SJCRH30 (cell line): ENCODE results near the gene KHDRBS1. TPM values are rescaled to one million over a fixed set of nuclear protein-coding genes. Genes with fewer than 3 reads are reported as not detected.

Experiments used
- DNase-seq, 2 experiments: peaks; one replicate each; pipeline ENCODE4 v3.0.0-alpha.2; 2015 to 2020
- H3K27ac ChIP-seq: fragments of 250-450 bp; sonication (Bioruptor Pico); 2 replicates; pipeline ENCODE4 v1.5.1; 2020; ENCODE audit warnings: mild to moderate bottlenecking, moderate library complexity
- H3K27me3 ChIP-seq: fragments of 250-450 bp; sonication (Bioruptor Pico); 2 replicates; pipeline ENCODE4 v1.5.1; 2020; ENCODE audit warnings: mild to moderate bottlenecking, moderate library complexity
- H3K36me3 ChIP-seq: fragments of 250-450 bp; sonication (Bioruptor Pico); 2 replicates; pipeline ENCODE4 v1.5.1; 2020; ENCODE audit warnings: mild to moderate bottlenecking, moderate library complexity
- H3K4me1 ChIP-seq: fragments of 250-450 bp; sonication (Bioruptor Pico); 2 replicates; pipeline ENCODE4 v1.5.1; 2020; ENCODE audit warnings: mild to moderate bottlenecking, moderate library complexity
- H3K4me3 ChIP-seq: fragments of 250-450 bp; sonication (Bioruptor Pico); 2 replicates; pipeline ENCODE4 v1.5.1; 2020; ENCODE audit warnings: mild to moderate bottlenecking, moderate library complexity
- H3K9me3 ChIP-seq: fragments of 250-450 bp; sonication (Bioruptor Pico); replicated peaks from 2 replicates; pipeline ENCODE4 v1.5.1; 2020; ENCODE audit warnings: mild to moderate bottlenecking, moderate library complexity
- total RNA-seq: library from RNA; depleted of rRNA; stranded (reverse); fragments of >200 nt; shearing (Covaris generic); gene quantifications from 2 replicates; pipeline ENCODE4 v1.2.3, GENCODE V29; 2014; rRNA removed

KHDRBS1 gene
- total RNA-seq, result 128 and 138 TPM in 2 replicates

GRCh38 chr1:32013386-32014198 is at the start of gene KHDRBS1:
KHDRBS1 (plus strand) TSS chr1:32013868; CDS start chr1:32013996, 128 bp downstream.
- peak; percentile 100 for DNase-seq
- no peaks in the 10 kb centered on the region for H3K27me3 ChIP-seq
- H3K4me3 ChIP-seq, result peak within 1 kb of the TSS; percentile 99
- peak within 1 kb of the TSS; percentile 88 for H3K27ac ChIP-seq
- H3K36me3 ChIP-seq, result peaks cover 25% of the 10 kb centered on the region
- no peaks in the 10 kb centered on the region for H3K9me3 ChIP-seq
- H3K4me1 ChIP-seq, result peaks cover 6% of the 10 kb centered on the region

GRCh38 chr1:31970873-31971272 is 42.8 kb upstream of the KHDRBS1 start:
- H3K27me3 ChIP-seq, result no peaks in the 10 kb centered on the region
- H3K36me3 ChIP-seq, result no peaks in the 10 kb centered on the region
- H3K4me3 ChIP-seq, result no peak overlapping the region
- no peak overlapping the region for H3K27ac ChIP-seq
- H3K4me1 ChIP-seq, result peaks cover 3% of the 10 kb centered on the region; the same call in 1 of the 2 replicates
- no peak for DNase-seq
- no peaks in the 10 kb centered on the region for H3K9me3 ChIP-seq

GRCh38 chr1:31976401-31976800 is 37.3 kb upstream of the KHDRBS1 start:
- no peak for DNase-seq
- Histone ChIP-seq H3K36me3 (no peaks in the 10 kb centered on the region), H3K27me3 (no peaks in the 10 kb centered on the region), H3K4me1 (peaks cover 3% of the 10 kb centered on the region; the same call in 1 of the 2 replicates), H3K9me3 (no peaks in the 10 kb centered on the region), H3K27ac (no peak overlapping the region), H3K4me3 (no peak overlapping the region)

GRCh38 chr1:31977385-31978131 is 36.1 kb upstream of the KHDRBS1 start:
- DNase-seq, result peak; percentile 25 to 54

GRCh38 chr1:31978843-31979400 is 34.7 kb upstream of the KHDRBS1 start:
- no peaks in the 10 kb centered on the region for H3K36me3 ChIP-seq
- peak in 1 of 2 experiments; percentile 13 for DNase-seq
- no peak overlapping the region for H3K27ac ChIP-seq
- H3K27me3 ChIP-seq, result no peaks in the 10 kb centered on the region
- H3K4me3 ChIP-seq, result no peak overlapping the region
- H3K9me3 ChIP-seq, result no peaks in the 10 kb centered on the region
- H3K4me1 ChIP-seq, result peaks cover 5% of the 10 kb centered on the region; the same call in 1 of the 2 replicates

More at GRCh38 chr1:31977385-31978131, 36.1 kb upstream of the KHDRBS1 start:
- no peaks in the 10 kb centered on the region for H3K36me3 ChIP-seq
- no peak overlapping the region for H3K27ac ChIP-seq
- H3K27me3 ChIP-seq, result no peaks in the 10 kb centered on the region
- H3K9me3 ChIP-seq, result no peaks in the 10 kb centered on the region
- H3K4me1 ChIP-seq, result peaks cover 5% of the 10 kb centered on the region; the same call in 1 of the 2 replicates
- H3K4me3 ChIP-seq, result no peak overlapping the region

- H3K4me1 ChIP-seq, result peaks cover 14% of the 10 kb centered on the region; the same call in 1 of the 2 replicates
- H3K36me3 ChIP-seq, result no peaks in the 10 kb centered on the region
- no peak overlapping the region for H3K27ac ChIP-seq
- H3K27me3 ChIP-seq, result no peaks in the 10 kb centered on the region
- DNase-seq, result no peak
- H3K4me3 ChIP-seq, result no peak overlapping the region
- H3K9me3 ChIP-seq, result no peaks in the 10 kb centered on the region
Observed at GRCh38 chr1:31980835-31981455, 32.7 kb upstream of the KHDRBS1 start.

- no peaks in the 10 kb centered on the region for H3K36me3 ChIP-seq
- DNase-seq, result no peak
- peaks cover 14% of the 10 kb centered on the region; the same call in 1 of the 2 replicates for H3K4me1 ChIP-seq
- no peak overlapping the region for H3K4me3 ChIP-seq
- H3K9me3 ChIP-seq, result no peaks in the 10 kb centered on the region
- H3K27ac ChIP-seq, result no peak overlapping the region
- H3K27me3 ChIP-seq, result no peaks in the 10 kb centered on the region
Observed at GRCh38 chr1:31981456-31981839, 32.2 kb upstream of the KHDRBS1 start.

- H3K4me1 ChIP-seq, result peaks cover 19% of the 10 kb centered on the region
- no peak overlapping the region for H3K4me3 ChIP-seq
- H3K27me3 ChIP-seq, result no peaks in the 10 kb centered on the region
- no peak overlapping the region for H3K27ac ChIP-seq
- no peaks in the 10 kb centered on the region for H3K9me3 ChIP-seq
- no peaks in the 10 kb centered on the region for H3K36me3 ChIP-seq
- peak in 1 of 2 experiments; percentile 31 for DNase-seq
Observed at GRCh38 chr1:31981972-31982371, 31.7 kb upstream of the KHDRBS1 start.

- Histone ChIP-seq H3K4me3 (no peak overlapping the region), H3K27ac (0 out of 2 replicates have a peak overlapping the region, but pooled peaks have one; percentile 7), H3K4me1 (peaks cover 26% of the 10 kb centered on the region), H3K27me3 (no peaks in the 10 kb centered on the region), H3K36me3 (no peaks in the 10 kb centered on the region), H3K9me3 (no peaks in the 10 kb centered on the region)
- DNase-seq, result peak; percentile 15 to 31
Observed at GRCh38 chr1:31984419-31985347, 29.0 kb upstream of the KHDRBS1 start.

- Histone ChIP-seq H3K4me3 (no peak overlapping the region), H3K27ac (0 out of 2 replicates have a peak overlapping the region, but pooled peaks have one; percentile 7), H3K9me3 (no peaks in the 10 kb centered on the region), H3K4me1 (peaks cover 26% of the 10 kb centered on the region), H3K27me3 (no peaks in the 10 kb centered on the region), H3K36me3 (no peaks in the 10 kb centered on the region)
- DNase-seq, result peak; percentile 14 to 54
Observed at GRCh38 chr1:31985430-31985829, 28.2 kb upstream of the KHDRBS1 start.

GRCh38 chr1:31987135-31987619 is 26.5 kb upstream of the KHDRBS1 start:
- H3K4me1 ChIP-seq, result peaks cover 24% of the 10 kb centered on the region
- no peaks in the 10 kb centered on the region for H3K27me3 ChIP-seq
- no peak overlapping the region for H3K4me3 ChIP-seq
- no peaks in the 10 kb centered on the region for H3K36me3 ChIP-seq
- peak; percentile 67 to 78 for DNase-seq
- H3K9me3 ChIP-seq, result 0 out of 2 replicates have a peak, but pooled peaks cover 4% of the 10 kb centered on the region
- H3K27ac ChIP-seq, result no peak overlapping the region; the same call in 1 of the 2 replicates

- H3K27me3 ChIP-seq, result no peaks in the 10 kb centered on the region
- no peak overlapping the region for H3K4me3 ChIP-seq
- H3K9me3 ChIP-seq, result 0 out of 2 replicates have a peak, but pooled peaks cover 4% of the 10 kb centered on the region
Observed at GRCh38 chr1:31989964-31990363, 23.7 kb upstream of the KHDRBS1 start.

GRCh38 chr1:31991182-31991581 is 22.5 kb upstream of the KHDRBS1 start:
- Histone ChIP-seq H3K4me3 (no peak overlapping the region), H3K36me3 (no peaks in the 10 kb centered on the region), H3K27ac (no peak overlapping the region), H3K4me1 (peaks cover 15% of the 10 kb centered on the region), H3K9me3 (0 out of 2 replicates have a peak, but pooled peaks cover 4% of the 10 kb centered on the region), H3K27me3 (no peaks in the 10 kb centered on the region)
- no peak for DNase-seq

More at GRCh38 chr1:31989964-31990363, 23.7 kb upstream of the KHDRBS1 start:
- Histone ChIP-seq H3K27ac (no peak overlapping the region), H3K36me3 (no peaks in the 10 kb centered on the region), H3K4me1 (peaks cover 20% of the 10 kb centered on the region)
- DNase-seq, result no peak
